Subcutaneous adipose tissue (tissue), 4 donors: ENCODE results near the gene C20orf144. TPM values are rescaled to one million over a fixed set of nuclear protein-coding genes. Genes with fewer than 3 reads are reported as not detected.

ENCODE experiments used
- total RNA-seq, 4 donors: library from RNA; depleted of rRNA; stranded (reverse); fragments of >200 nt; gene quantifications; one replicate each; pipeline ENCODE4 v1.1.0, GENCODE V29; 2016
- TF ChIP-seq, protein P1 (sequence below): fragments of 450-650 bp; IDR thresholded peaks from one replicate; pipeline ENCODE4 v1.5.1; 2016; ENCODE audit warnings: low read depth, mild to moderate bottlenecking, control low read depth, antibody characterized with exemption, moderate library complexity

The C20orf144 gene
- total RNA-seq, 4 donors from 2014 or later, result not detected

DNA sequence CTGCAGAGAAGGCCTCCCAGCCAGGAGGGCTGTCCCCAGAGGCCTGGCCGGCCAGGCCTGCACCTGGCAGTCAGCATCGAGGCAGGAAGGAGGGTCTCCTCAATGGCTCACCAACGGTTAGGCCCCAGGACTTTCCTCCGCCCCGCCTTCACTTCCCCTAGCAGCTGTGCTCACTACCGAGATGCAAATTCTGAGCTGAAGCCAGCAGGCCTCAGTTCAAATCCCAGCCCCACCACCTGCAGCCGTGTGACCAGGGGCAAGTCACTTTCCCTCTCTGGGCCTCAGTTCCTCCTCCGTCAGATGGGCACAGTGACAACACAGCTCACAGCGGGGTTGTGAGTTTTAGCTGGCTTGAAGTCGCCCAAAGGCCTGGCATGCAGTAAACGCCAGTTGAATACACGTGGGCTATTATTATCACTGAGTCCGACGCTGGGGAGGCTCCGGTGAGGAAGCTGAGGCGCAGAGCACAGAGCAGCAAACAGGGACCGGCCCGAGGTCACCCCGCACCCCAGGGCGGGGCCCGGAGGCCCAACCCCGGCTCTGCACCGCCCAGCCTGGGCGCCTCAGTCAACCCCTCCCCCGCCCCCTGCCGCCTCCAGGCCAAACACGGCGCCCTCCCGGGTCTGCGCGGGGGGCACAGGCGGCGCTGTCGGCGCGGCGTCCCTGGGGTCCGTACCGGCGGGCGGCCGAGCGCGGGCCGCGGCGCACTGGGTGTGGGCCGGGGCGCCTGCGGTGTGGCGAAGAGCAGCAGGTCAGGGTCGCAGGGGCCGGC lies 23.4 kb downstream of the C20orf144 start:
- TF ChIP-seq, protein P1, sequence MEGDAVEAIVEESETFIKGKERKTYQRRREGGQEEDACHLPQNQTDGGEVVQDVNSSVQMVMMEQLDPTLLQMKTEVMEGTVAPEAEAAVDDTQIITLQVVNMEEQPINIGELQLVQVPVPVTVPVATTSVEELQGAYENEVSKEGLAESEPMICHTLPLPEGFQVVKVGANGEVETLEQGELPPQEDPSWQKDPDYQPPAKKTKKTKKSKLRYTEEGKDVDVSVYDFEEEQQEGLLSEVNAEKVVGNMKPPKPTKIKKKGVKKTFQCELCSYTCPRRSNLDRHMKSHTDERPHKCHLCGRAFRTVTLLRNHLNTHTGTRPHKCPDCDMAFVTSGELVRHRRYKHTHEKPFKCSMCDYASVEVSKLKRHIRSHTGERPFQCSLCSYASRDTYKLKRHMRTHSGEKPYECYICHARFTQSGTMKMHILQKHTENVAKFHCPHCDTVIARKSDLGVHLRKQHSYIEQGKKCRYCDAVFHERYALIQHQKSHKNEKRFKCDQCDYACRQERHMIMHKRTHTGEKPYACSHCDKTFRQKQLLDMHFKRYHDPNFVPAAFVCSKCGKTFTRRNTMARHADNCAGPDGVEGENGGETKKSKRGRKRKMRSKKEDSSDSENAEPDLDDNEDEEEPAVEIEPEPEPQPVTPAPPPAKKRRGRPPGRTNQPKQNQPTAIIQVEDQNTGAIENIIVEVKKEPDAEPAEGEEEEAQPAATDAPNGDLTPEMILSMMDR, result no peak

DNA sequence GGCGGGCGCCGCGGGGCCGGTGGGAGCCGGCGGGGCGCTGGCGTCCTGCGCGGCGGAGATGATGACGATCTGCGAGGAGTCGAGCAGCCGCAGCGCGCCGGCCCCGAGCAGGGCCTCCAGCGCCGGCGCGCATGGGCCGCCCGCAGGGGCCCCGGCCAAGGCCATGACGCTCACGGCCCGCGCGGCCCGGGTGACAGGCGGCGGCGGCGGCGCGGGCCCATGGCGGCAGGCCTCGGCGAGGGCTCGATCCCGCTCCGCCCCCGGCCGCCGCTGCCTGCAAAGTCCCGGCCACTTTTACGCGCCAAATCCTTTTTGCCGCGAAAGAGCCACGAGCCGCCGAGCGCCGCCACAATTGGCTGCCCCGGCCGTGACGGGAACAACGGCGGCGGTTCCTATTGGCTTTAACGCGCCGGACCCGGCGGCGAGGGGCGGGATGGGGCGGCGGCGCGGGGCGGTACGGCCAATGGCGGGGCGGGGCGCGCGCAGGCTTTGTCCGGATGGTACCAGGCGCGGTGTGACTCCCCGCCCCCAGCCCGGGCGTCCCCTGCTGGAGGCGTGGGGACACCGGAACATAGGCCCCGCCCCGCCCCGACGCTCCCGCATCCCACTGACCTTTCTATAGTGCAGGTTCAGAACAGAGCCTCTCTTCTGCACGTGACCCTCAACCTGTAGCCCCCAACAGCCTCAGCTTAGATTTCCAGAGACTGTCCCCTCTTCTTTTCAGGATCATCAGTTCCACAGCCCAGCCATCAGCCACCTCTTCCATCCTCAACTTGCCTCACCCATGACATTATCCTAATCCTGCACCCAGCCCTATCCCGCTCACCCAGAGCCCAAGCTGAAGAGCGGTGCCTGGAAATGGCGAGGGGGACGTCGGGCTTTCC lies 24.2 kb downstream of the C20orf144 start, which contains the start of gene E2F1:
TSS of gene E2F1 (minus strand) at position 286 of the 884 bp plus-strand sequence. CDS start at position 165, 121 bp downstream.
- TF ChIP-seq, protein P1, result no peak

DNA sequence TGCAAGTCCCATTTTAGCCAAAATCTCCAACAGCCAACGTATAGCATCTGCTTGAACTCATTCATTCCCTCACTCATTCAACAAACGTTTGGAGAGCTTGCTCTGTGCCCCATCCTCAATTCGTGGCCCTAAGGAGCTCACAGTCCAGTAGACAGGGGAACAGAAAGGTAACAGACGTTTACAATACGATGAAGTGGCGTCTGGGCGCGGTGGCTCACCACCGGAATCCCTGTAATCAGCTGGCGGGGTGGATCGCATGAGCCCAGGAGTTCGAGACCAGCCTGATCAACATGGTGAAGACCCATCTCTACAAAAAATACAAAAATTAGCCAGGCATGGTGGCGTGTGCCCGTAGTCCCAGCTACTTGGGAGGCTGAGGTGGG lies 24.8 kb downstream of the C20orf144 start:
- TF ChIP-seq, protein P1, result no peak

DNA sequence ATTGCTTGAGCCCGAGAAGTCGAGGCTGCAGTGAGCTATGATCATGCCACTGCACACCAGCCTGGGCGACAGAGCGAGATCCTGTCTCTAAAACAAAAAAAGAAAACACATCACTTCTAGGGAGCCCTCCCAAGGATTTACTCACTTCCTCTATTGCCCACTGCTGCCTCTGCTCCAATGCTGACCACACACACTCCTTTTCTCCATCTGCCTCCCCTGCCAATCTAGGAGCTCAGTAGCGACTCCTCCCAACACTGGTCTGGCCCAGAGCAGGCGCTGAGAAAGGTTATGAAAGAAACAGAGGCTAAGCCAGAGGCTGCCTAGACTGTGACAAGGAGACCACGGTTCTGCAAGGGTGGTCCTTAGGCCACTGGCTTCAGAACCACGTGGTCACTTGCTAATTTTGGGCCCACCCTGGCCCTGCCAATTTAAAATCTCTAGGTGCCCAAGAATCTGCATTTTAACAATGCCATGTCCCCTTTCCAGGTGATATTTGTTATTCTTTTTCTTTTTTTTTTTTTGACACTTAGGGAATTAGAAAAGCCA lies 25.3 kb downstream of the C20orf144 start:
- TF ChIP-seq, protein P1, result no peak

DNA sequence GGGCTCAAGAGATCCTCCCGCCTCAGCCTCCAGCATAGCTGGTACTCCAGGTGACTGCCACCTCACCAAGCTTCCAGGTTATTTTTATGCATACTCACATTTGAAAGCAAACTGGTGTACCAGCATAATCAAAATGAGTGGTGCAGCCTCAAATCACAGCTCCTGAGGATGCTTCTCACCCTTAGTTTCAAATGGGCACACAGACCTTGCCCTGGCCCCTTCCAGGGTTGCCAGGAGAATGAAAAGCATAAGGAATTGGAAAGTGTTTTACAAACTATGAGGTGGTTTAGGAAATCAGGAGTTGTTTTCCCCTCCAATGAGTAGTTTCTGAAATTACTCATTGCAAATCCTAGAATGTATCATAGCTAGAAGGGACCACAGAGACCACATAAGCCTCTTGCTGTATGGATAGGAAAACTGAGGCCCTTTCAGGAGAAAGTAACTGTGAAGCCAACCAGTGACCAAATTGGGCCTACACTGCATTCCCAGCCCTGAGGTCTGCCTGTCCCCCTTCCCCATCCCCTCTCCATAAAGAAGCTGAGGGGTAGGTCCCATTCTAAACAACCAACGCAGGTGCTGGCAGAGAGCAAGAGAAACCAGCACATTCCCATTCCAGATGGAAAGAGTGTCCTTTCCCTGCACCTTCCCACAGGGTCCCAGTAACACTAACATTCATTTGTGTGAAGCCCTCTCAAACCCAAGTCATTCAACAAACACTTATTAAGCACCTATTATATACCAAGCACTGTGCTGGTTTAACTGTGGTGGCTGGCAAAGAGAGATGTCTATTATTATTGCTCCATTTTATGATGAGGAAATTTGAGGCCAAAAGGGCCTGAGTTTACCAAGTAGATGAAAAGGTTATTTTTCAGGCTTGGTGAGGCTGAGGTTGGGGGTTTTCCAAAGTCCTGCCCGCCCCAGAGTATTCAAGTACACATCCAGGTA lies 26.1 kb downstream of the C20orf144 start:
- TF ChIP-seq, protein P1, result no peak

DNA sequence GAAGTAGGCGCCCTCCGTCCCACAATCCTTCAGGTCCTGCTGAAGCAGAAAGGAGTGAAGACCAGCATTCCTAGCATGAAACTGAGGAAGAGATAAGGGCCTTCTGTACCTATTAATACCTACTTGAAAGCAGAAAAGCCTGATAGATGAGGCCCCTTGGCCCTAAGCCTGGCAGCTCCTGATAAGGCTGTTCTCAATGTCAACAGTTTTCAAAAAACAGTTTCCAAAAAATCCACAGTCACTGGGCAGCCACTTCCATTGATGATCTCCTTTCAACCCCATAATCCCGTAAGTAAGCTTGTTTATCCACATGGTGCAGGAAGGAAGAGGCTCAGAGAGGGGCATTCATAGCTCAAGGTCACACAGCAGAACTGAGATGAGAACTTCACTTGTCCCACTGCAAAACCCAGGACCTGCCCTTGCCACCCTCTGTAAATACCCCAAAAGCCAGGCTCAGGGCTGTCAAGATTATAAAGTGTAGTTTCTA lies 26.9 kb downstream of the C20orf144 start:
- TF ChIP-seq, protein P1, result no peak
